Muscle of arm (tissue), 12 donors: Measurements from ENCODE around the gene CLMP. TPM values are rescaled to one million over a fixed set of nuclear protein-coding genes. Genes with fewer than 3 reads are reported as not detected.
"Not testable (repeated sequence)": the region's sequence is repeated elsewhere in the genome, so short reads cannot be mapped to it uniquely, and the experiment has no call there.

Experiments
- DNase-seq: peaks from one replicate; pipeline ENCODE4 v3.0.0-alpha.2; 2013
- polyA plus RNA-seq, 12 donors: library from polyadenylated mRNA; unstranded; fragments of 120-200 nt; gene quantifications; one replicate each; pipeline ENCODE4 v1.2.1, GENCODE V29; 2013; ENCODE audit not compliant: insufficient read length in 12 of 12

The CLMP gene
- polyA plus RNA-seq, 12 donors: 12.3 to 53.7 (median 18.8) TPM; not detected in 1

GRCh38 chr11:123060277-123061000, 134.6 kb downstream of the CLMP start:
- DNase-seq: no peak

- DNase-seq: not testable (repeated sequence)
These were observed 135.8 kb downstream of the CLMP start for GRCh38 chr11:123059041-123059920.

GRCh38 chr11:123057661-123058305, 137.3 kb downstream of the CLMP start:
- DNase-seq: no peak

- DNase-seq: no peak
These were observed 138.1 kb downstream of the CLMP start for GRCh38 chr11:123056835-123057491.

- no peak for DNase-seq
These were observed 139.7 kb downstream of the CLMP start for GRCh38 chr11:123055191-123055901.

- DNase-seq: peak; percentile 75
These were observed 140.6 kb downstream of the CLMP start for GRCh38 chr11:123054301-123055065.

GRCh38 chr11:123052901-123053721, 141.9 kb downstream of the CLMP start:
- DNase-seq: no peak

- no peak for DNase-seq
These were observed 143.4 kb downstream of the CLMP start for GRCh38 chr11:123051634-123052033.

GRCh38 chr11:123051146-123051545, 143.9 kb downstream of the CLMP start:
- no peak for DNase-seq

GRCh38 chr11:123047947-123048293, 147.1 kb downstream of the CLMP start:
- no peak for DNase-seq

GRCh38 chr11:123047266-123047946, 147.6 kb downstream of the CLMP start:
- no peak for DNase-seq

GRCh38 chr11:123046473-123047259, 148.4 kb downstream of the CLMP start:
- DNase-seq: no peak

- no peak for DNase-seq
These were observed 149.9 kb downstream of the CLMP start for GRCh38 chr11:123045101-123045500.

GRCh38 chr11:123041185-123041584, 153.9 kb downstream of the CLMP start:
- no peak for DNase-seq

- DNase-seq: peak; percentile 56
These were observed 155.0 kb downstream of the CLMP start for GRCh38 chr11:123040111-123040432.

- DNase-seq: no peak
These were observed 159.2 kb downstream of the CLMP start for GRCh38 chr11:123035831-123036230.

- no peak for DNase-seq
These were observed 160.5 kb downstream of the CLMP start for GRCh38 chr11:123034597-123034996.

GRCh38 chr11:123033895-123034294, 161.2 kb downstream of the CLMP start:
- no peak for DNase-seq
